Iris pigment epithelial cell (primary cell): Measurements from ENCODE around the gene HDAC10.

Experiments
- DNase-seq: peaks from one replicate; pipeline ENCODE4 v3.0.0-alpha.2; 2011; ENCODE audit warnings: low read depth

HDAC10 gene

GRCh38 chr22:50250555-50251476 lies at the start of gene HDAC10:
TSS of gene HDAC10 (minus strand) at chr22:50251265. CDS start at chr22:50251032, 233 bp downstream.
- peak; percentile 86 for DNase-seq

GRCh38 chr22:50300620-50301257 lies 49.7 kb upstream of the HDAC10 start:
- DNase-seq, result no peak

- no peak for DNase-seq
These were observed 48.9 kb upstream of the HDAC10 start for GRCh38 chr22:50299785-50300619.

- no peak for DNase-seq
These were observed 48.1 kb upstream of the HDAC10 start for GRCh38 chr22:50298937-50299784.

GRCh38 chr22:50298266-50298637 lies 47.2 kb upstream of the HDAC10 start:
- DNase-seq, result no peak

- no peak for DNase-seq
These were observed 46.6 kb upstream of the HDAC10 start for GRCh38 chr22:50297510-50298265.

- no peak for DNase-seq
These were observed 45.8 kb upstream of the HDAC10 start for GRCh38 chr22:50296658-50297490.

GRCh38 chr22:50294319-50294656 lies 43.2 kb upstream of the HDAC10 start:
- no peak for DNase-seq

GRCh38 chr22:50293441-50294318 lies 42.6 kb upstream of the HDAC10 start:
- DNase-seq, result peak; percentile 69

- no peak for DNase-seq
These were observed 41.8 kb upstream of the HDAC10 start for GRCh38 chr22:50292643-50293440.

GRCh38 chr22:50289942-50290630 lies 39.0 kb upstream of the HDAC10 start:
- DNase-seq, result no peak

- no peak for DNase-seq
These were observed 38.3 kb upstream of the HDAC10 start for GRCh38 chr22:50289151-50289941.

GRCh38 chr22:50287731-50288130 lies 36.7 kb upstream of the HDAC10 start:
- no peak for DNase-seq

- DNase-seq, result no peak
These were observed 35.7 kb upstream of the HDAC10 start for GRCh38 chr22:50286701-50287318.

GRCh38 chr22:50286275-50286674 lies 35.2 kb upstream of the HDAC10 start:
- DNase-seq, result no peak

GRCh38 chr22:50285568-50286229 lies 34.6 kb upstream of the HDAC10 start:
- DNase-seq, result no peak
